Muscle layer of colon (tissue), 2 donors: ENCODE data around the gene NKX2-2.

Experiments
- H3K27ac ChIP-seq: one replicate; pipeline ENCODE4 v1.7.0; 2013; ENCODE audit warnings: low read depth, mild to moderate bottlenecking, low read length, moderate library complexity
- H3K27me3 ChIP-seq, 2 donors: one replicate each; pipeline ENCODE4 v1.7.0; 2013; ENCODE audit warnings: low read length in 2 of 2, mild to moderate bottlenecking in 2 of 2; ENCODE audit not compliant: insufficient read depth in 2 of 2, control insufficient read depth in 1 of 2
- H3K36me3 ChIP-seq: one replicate; pipeline ENCODE4 v1.7.0; 2013; ENCODE audit warnings: mild to moderate bottlenecking, low read length; ENCODE audit not compliant: insufficient read depth
- H3K4me1 ChIP-seq: one replicate; pipeline ENCODE4 v1.7.0; 2013; ENCODE audit warnings: mild to moderate bottlenecking, low read length; ENCODE audit not compliant: insufficient read depth
- H3K4me3 ChIP-seq, 2 donors: one replicate each; pipeline ENCODE4 v1.7.0; 2013; ENCODE audit warnings: low read length in 2 of 2, low read depth in 1 of 2, mild to moderate bottlenecking in 1 of 2, moderate library complexity in 1 of 2
- H3K9ac ChIP-seq: one replicate; pipeline ENCODE4 v1.7.0; 2013; ENCODE audit warnings: low read length
- H3K9me3 ChIP-seq: one replicate; pipeline ENCODE4 v1.7.0; 2013; ENCODE audit warnings: mild to moderate bottlenecking, low read length
- donor health status: abdominal sarcoma.
- donor health status: Adenocarcinoma of cecum.

NKX2-2 gene

DNA sequence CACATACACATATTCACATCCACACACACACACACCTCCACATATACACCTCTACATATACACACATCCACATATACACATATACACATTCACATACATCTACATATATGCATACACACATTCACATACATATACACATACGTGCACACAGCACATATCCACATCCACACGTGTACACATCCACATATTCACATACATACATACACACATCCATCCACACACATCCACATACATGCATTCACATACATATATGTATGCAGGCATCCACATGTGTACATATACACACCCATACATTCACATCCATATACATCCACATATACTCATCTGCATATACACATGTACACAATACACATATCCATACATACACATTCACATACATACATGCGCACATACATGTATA, 25.6 kb upstream of the NKX2-2 start:
- Histone ChIP-seq H3K4me1 (no peaks in the 10 kb centered on the region), H3K4me3 (no peak overlapping the region), H3K9me3 (no peaks in the 10 kb centered on the region), H3K27ac (no peak overlapping the region), H3K9ac (no peak overlapping the region), H3K36me3 (no peaks in the 10 kb centered on the region), H3K27me3 (no peaks in the 10 kb centered on the region)

DNA sequence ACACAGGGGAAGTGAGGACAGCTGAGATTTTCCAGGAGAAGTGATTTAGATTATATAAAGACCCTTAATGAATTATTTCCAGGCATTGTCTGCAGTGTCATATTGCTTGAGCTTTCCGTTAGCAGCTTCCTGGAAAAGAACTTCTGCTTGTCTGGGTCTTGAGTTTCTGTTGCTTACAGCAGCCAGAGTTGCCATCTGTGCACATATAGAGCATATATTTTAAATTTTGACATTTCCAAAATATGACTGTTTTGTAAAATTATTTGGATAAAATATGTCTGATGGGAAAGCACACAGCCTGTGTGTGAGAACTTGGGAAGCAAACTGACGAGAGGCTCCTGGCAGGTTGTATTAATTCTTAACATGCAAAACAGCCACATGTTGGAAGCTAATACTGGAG, 21.0 kb upstream of the NKX2-2 start:
- Histone ChIP-seq H3K27ac (no peak overlapping the region), H3K27me3 (no peaks in the 10 kb centered on the region), H3K4me1 (no peaks in the 10 kb centered on the region), H3K36me3 (no peaks in the 10 kb centered on the region), H3K4me3 (no peak overlapping the region), H3K9ac (no peak overlapping the region), H3K9me3 (no peaks in the 10 kb centered on the region)

DNA sequence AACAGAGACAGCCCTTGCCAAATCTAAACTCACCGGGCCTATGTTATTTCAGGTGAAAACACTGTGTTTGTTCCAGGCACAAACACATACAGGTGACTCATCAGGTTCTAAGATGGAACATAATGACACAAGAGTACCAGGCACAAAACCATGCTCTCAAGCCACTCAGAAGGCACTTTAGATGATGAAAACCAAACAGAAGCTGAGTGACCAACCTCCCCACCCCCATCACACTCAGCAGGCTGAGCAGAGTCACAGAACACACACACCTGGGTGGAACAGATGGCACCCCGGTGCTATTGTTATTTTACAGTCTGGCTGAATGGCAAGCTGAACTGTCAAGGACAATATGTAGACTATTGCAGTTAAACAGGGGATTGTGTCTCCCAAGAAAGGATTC, 20.6 kb upstream of the NKX2-2 start:
- Histone ChIP-seq H3K27me3 (no peaks in the 10 kb centered on the region), H3K4me3 (no peak overlapping the region), H3K27ac (no peak overlapping the region), H3K4me1 (no peaks in the 10 kb centered on the region), H3K9me3 (no peaks in the 10 kb centered on the region), H3K36me3 (no peaks in the 10 kb centered on the region), H3K9ac (no peak overlapping the region)

DNA sequence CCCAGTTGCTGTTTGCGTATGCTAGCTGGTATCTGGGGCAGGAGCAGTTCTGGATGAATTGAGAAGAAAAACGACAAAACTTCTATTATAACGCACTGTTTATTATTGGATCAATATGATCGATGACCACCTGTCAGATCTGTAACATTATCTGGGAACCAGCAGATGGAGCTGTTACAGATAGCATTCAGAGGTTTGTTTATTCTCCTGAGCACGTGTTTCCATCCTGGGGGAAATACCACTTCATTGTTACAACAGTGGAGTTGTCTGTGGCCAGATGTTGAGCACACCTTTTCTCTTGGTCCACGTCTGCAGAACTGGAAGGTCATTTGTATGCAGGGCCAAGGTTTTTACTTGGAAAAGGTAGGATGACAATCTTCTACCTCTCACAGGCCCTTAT, 16.0 kb upstream of the NKX2-2 start:
- H3K27ac ChIP-seq, result no peak overlapping the region
- no peaks in the 10 kb centered on the region for H3K4me1 ChIP-seq

DNA sequence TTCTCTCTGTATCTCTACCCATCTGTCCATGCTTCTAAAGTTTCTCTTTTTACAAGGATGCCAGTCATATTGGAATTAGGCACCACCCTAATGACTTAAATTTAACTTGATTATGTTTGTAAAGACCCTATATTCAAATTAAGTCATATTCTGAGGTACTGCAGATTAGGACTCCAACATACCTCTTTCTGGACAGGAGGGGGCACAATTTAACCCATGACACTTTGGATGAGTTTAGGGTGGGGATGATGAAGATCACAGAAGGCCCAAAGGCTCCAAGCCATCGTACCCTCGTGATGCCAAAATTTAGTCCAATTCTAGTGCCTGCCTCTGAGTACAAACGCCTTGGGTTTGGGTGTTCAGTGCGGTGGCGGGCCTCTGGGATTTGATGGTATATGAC, 15.0 kb upstream of the NKX2-2 start:
- Histone ChIP-seq H3K9me3 (no peaks in the 10 kb centered on the region), H3K36me3 (no peaks in the 10 kb centered on the region), H3K4me1 (no peaks in the 10 kb centered on the region), H3K27ac (no peak overlapping the region), H3K4me3 (no peak overlapping the region), H3K9ac (no peak overlapping the region), H3K27me3 (peaks cover 9 to 18% of the 10 kb centered on the region in 2 donors)

More for the DNA sequence above, 16.0 kb upstream of the NKX2-2 start:
- Histone ChIP-seq H3K27me3 (peaks cover 8% of the 10 kb centered on the region in 2 donors), H3K36me3 (no peaks in the 10 kb centered on the region), H3K9ac (no peak overlapping the region), H3K9me3 (no peaks in the 10 kb centered on the region), H3K4me3 (no peak overlapping the region)

DNA sequence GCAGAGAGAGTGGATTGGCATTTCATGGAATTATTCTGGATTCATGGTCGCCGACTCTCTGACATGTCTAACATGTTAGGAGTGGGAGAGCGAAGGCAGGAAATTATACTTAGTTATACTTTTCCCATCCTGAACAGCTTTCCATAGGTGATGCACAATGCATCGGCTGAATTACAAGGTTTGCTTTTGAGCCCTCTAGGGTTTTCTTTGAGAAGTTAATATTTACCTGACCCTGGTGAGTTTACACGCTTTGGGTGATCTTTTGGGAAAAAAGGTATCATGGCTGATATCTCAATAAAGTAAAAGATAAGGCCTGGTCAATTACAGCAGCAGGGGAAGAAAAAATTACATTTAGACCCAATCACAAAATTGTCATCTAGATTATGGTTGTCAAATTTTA, 14.0 kb upstream of the NKX2-2 start:
- H3K27ac ChIP-seq, result no peak overlapping the region
- H3K4me3 ChIP-seq, result no peak overlapping the region
- H3K9ac ChIP-seq, result no peak overlapping the region
- H3K9me3 ChIP-seq, result no peaks in the 10 kb centered on the region
- H3K27me3 ChIP-seq, result peaks cover 19% of the 10 kb centered on the region in 2 donors
- no peaks in the 10 kb centered on the region for H3K4me1 ChIP-seq
- H3K36me3 ChIP-seq, result no peaks in the 10 kb centered on the region

DNA sequence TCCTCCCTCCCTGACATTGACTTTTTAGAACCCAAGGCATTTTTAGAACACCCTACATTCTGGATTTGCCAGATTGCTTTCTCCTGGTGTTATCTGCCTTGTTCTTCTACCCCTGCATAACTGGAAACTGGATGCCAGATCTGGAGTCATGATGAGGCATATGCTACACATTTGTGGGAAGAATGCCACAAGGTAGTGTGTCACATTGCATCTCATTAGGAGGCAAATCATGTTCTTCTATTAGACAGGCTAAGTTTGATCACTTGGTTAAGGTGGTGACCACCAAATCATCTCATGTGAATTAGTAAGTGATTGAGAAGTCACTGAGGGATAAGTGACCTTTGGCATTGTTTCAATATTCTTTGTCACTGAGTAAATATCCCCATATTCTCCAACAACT, 12.9 kb upstream of the NKX2-2 start:
- Histone ChIP-seq H3K27ac (no peak overlapping the region), H3K9ac (no peak overlapping the region), H3K4me3 (no peak overlapping the region), H3K27me3 (peaks cover 19 to 30% of the 10 kb centered on the region in 2 donors), H3K36me3 (no peaks in the 10 kb centered on the region), H3K4me1 (no peaks in the 10 kb centered on the region), H3K9me3 (no peaks in the 10 kb centered on the region)

DNA sequence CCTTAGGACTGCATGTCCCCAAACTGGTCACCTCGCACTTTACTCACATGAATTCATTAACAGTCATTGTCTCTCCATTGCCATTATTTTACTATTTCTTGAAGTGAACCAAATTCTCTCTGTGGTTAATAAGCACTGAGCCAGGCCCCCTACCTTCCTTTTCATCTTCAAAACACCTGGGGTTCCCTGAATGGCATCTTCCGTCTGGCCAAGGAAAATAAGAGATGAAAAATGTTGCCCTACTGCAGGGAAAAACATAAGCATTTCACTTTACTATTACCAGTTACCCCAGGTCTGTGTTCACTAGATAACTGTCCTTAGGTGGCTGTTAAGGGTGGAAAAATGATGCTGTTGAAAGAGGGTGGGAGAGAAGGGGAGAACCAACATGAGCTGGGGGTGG, 10.0 kb upstream of the NKX2-2 start:
- Histone ChIP-seq H3K4me3 (no peak overlapping the region), H3K9ac (no peak overlapping the region), H3K4me1 (no peaks in the 10 kb centered on the region), H3K36me3 (no peaks in the 10 kb centered on the region), H3K27me3 (peaks cover 34 to 58% of the 10 kb centered on the region in 2 donors), H3K27ac (no peak overlapping the region), H3K9me3 (no peaks in the 10 kb centered on the region)

DNA sequence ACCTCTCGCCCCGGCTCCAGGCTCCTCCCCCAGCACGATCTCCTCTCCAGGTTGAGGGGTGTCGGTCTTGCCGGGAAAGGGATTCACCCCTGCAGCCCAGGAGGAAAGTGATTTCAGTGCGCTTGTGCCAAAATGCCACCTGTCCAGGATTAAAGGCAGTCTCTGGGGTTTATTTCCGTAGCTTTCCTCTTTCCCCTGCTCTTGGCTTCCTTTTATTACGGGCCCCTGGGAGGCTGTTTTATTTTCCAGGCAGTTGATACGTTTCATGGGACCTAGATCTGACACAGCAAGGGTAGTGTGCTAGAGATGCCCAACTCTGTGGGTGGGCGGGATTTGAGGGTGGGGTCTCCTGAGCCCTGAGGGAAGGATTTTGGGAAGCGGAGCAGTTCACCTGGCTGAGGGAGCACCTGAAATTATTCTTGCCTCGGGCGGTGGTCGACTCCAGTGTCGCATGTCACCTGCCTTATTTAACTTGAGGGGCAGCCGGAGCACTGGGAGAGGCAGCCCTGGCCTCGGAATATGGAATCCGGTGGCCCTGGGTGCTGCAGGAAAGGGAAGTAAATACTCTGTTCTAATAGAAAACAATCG, 9.5 kb upstream of the NKX2-2 start:
- peaks cover 34 to 64% of the 10 kb centered on the region in 2 donors for H3K27me3 ChIP-seq
- H3K4me3 ChIP-seq, result no peak overlapping the region
- H3K9me3 ChIP-seq, result no peaks in the 10 kb centered on the region
- no peaks in the 10 kb centered on the region for H3K36me3 ChIP-seq
- no peaks in the 10 kb centered on the region for H3K4me1 ChIP-seq
- no peak overlapping the region for H3K9ac ChIP-seq
- no peak overlapping the region for H3K27ac ChIP-seq

DNA sequence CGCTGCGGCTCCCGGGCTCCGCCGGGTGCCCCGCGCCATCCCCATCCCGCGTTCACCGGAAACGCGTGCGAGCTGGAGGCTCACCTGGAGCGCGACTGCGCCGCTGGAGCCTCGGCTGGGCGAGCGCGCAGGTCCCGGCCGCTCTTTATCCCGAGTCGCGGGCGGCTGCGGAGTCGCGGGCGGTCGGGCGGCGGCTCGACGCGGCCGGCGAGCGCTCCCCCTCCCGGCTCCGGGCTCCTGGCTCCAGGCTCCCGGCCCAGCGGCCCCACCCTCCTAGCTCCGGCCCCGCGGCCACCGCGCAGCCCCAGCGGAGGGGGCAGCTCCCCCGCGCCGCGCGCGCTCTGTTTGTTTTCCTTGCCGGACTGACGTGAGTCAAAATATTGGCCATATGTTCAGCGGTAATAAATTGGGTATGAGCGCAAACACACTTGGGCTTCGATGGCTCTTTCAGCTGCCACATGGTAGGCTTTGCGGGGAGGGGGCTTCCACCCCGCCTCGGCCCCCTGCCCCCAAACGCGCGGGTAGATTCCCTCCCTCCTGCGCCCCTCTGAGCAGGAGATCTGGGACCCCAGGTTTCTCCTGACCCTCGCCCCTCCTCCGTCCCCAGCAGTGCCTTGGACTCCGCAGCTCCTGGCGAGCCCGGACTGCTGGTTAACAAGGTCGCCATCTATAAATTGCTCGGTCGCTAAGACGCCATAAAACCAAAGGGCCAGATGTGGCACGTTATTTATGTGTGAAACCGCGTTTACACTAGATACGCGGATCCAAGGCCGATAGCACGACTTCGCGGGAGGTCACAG, 8.8 kb upstream of the NKX2-2 start:
- no peaks in the 10 kb centered on the region for H3K36me3 ChIP-seq
- peaks cover 40 to 71% of the 10 kb centered on the region in 2 donors for H3K27me3 ChIP-seq
- H3K9ac ChIP-seq, result no peak overlapping the region
- H3K4me3 ChIP-seq, result peak overlapping the region in 1 of 2 donors; percentile 21
- no peak overlapping the region for H3K27ac ChIP-seq
- no peaks in the 10 kb centered on the region for H3K4me1 ChIP-seq
- no peaks in the 10 kb centered on the region for H3K9me3 ChIP-seq

DNA sequence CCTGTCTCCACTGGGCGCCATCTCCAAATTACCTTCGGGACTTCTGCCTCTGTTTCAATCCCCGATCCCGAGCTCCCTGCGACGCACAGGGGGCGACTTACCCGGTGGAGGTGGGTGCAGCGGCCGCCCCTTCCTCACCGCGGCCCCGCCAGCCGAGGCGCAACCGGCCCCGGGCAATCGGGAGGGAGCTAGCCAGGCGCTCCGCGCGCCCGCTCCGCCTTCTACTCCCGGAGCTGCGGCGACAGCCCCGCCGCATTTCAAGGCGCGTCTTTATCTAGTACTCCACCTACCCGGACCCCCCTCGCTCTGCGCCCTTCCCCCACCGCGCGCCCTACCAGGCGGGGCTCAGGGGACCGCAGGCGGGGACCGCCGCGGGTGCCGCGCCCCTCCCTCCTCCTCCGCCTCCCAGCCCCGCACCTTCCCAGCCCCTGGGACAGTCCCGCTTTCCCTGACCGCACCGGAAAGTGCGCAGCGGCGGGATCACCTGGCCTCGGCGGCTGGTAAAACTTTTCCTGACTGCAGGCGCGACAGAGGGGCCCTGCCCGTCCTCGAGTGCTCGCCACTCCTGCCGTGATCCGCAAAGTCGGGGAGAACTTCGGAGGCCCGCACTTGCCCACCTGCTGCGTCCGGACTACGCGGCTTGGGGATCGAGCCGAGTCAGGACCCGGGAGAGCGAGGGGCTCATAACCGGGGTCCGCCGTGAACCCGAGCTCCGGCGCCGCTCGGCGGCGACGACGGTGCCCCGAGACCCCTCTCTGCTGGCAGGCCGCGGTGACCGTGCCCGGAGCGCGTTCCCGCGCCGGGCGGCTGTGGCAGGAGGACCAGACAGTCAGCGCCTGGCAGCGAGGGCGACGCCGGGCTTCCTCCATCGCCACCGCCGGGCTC, 8.0 kb upstream of the NKX2-2 start:
- Histone ChIP-seq H3K36me3 (no peaks in the 10 kb centered on the region), H3K9ac (no peak overlapping the region), H3K4me3 (peak overlapping the region in 1 of 2 donors; percentile 21), H3K27ac (no peak overlapping the region), H3K4me1 (no peaks in the 10 kb centered on the region), H3K9me3 (no peaks in the 10 kb centered on the region), H3K27me3 (peaks cover 46 to 79% of the 10 kb centered on the region in 2 donors)
